Measurements from ENCODE around the gene TMCO4. TPM values are rescaled to one million over a fixed set of nuclear protein-coding genes. Genes with fewer than 3 reads are reported as not detected.

Gene TMCO4
- total and polyA plus RNA-seq, 2 of the 8 experiments (the other 6 are each of a cell fraction or from before 2014, with no cell fraction given): 3.0 to 3.1 TPM

DNA sequence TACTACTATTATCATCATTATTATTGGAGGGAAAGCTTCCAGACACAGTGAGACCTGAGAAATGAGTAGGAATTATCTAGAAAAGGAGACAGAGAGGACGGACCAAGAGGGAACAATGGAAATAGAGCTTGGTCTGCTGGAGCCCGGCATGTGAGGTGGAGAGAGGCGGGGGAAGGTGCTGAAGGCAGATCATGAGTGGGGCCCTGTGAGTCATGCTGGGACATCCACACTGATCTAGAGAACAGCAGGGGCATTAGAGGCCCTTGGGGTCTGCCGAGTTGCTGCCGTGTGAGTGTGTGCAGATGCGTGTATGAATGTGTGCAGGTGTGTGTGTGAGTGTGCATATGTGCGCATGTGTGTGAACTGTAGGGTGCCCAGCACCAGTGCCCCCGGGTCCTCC is 65.7 kb downstream of the TMCO4 start:
- POLR2A ChIA-PET (ENCODE audit: partially characterized antibody): no interaction called here
- H3K4me1 ChIP-seq (replicated peaks in 1 of 4; ENCODE audit: control insufficient read depth in 3 of 4, insufficient read depth in 4 of 4, low read length in 3 of 4): no peaks in the 10 kb centered on the region
- no peaks in the 10 kb centered on the region for H3K79me1 ChIP-seq (ENCODE audit: low read depth, low read length)
- no peaks in the 10 kb centered on the region for H4K20me1 ChIP-seq (replicated peaks in 1 of 2; ENCODE audit: control insufficient read depth in 1 of 2, insufficient read depth in 2 of 2, low read length in 2 of 2)
- H4K5ac ChIP-seq (ENCODE audit: insufficient read length, low read depth, low read length): no peak overlapping the region
- H3K79me2 ChIP-seq (ENCODE audit: control insufficient read depth in 1 of 2, insufficient read depth in 2 of 2, low read length in 2 of 2): no peaks in the 10 kb centered on the region
- DNase-seq (ENCODE audit: low read depth in 1 of 2, low spot score in 2 of 2) (no peak), FAIRE-seq (no peak)
- WGBS, 2 experiments (ENCODE audit: extremely low coverage in 1 of 2, insufficient coverage in 1 of 2, insufficient read length in 1 of 2, insufficient replicate concordance in 2 of 2, low coverage in 1 of 2, low lambda C conversion rate in 2 of 2, missing lambda C conversion rate in 1 of 2): 85% methylated on average over 8 of the region's 8 CpGs; no CpG with 5 or more reads in 1 of the 2 experiments
- no peak overlapping the region for H2AFZ ChIP-seq (ENCODE audit: low read length)
- no peak overlapping the region for H3K23ac ChIP-seq (ENCODE audit: insufficient read length)
- H3K36me3 ChIP-seq (ENCODE audit: control insufficient read depth in 2 of 4, insufficient read depth in 4 of 4, low read length in 3 of 4): peaks cover 0 to 5% (median 0%) of the 10 kb centered on the region in 4 experiments; a peak in 2 of 8 replicates
- H4K8ac ChIP-seq (ENCODE audit: extremely low read depth, insufficient read depth, low read length): no peak overlapping the region
- no peak overlapping the region for H3K18ac ChIP-seq (ENCODE audit: extremely low read depth, low read length)
- no peak overlapping the region for H2BK20ac ChIP-seq (ENCODE audit: low read length)
- CTCF ChIA-PET (ENCODE audit: partially characterized antibody): interaction anchor here (0.6 to 1.9 kb wide), 4 partner anchors 19 to 1047 kb away, joined by 3 to 9 read pairs (median 4); no protein-coding TSS in a partner anchor
- no peak overlapping the region for H3K4ac ChIP-seq (replicated peaks; ENCODE audit: insufficient read length, low read depth, low read length)
- H3K9ac ChIP-seq (replicated peaks in 1 of 4; ENCODE audit: extremely low read depth in 1 of 4, low read depth in 3 of 4, low read length in 3 of 4): no peak overlapping the region
- H3K14ac ChIP-seq (ENCODE audit: insufficient read length): no peak overlapping the region
- H4K91ac ChIP-seq (replicated peaks; ENCODE audit: insufficient read length, low read length): no peak overlapping the region
- no peak overlapping the region for H2BK12ac ChIP-seq (ENCODE audit: low read depth, low read length)
- H3K9me3 ChIP-seq (ENCODE audit: insufficient read depth in 2 of 2, low read depth in 1 of 2, low read length in 1 of 2): peaks cover 4 to 6% of the 10 kb centered on the region in 2 experiments; a peak in 3 of 4 replicates
- no peaks in the 10 kb centered on the region; a peak in 1 of 7 replicates for H3K27me3 ChIP-seq (replicated peaks in 1 of 4; ENCODE audit: control insufficient read depth in 3 of 4, extremely low read depth in 1 of 4, insufficient read depth in 3 of 4, low read length in 3 of 4)
- no peak overlapping the region for H3K27ac ChIP-seq (ENCODE audit: low read depth, low read length)
- no peaks in the 10 kb centered on the region for H3K23me2 ChIP-seq (ENCODE audit: low read depth, low read length)
- no peak overlapping the region for H2BK5ac ChIP-seq (ENCODE audit: low read depth, low read length)
- H2BK15ac ChIP-seq (ENCODE audit: low read length): no peak overlapping the region
- H3K4me2 ChIP-seq (ENCODE audit: insufficient read depth in 1 of 2, low read depth in 2 of 2, low read length in 2 of 2): no peak overlapping the region
- no peak overlapping the region for H3K56ac ChIP-seq (replicated peaks; ENCODE audit: insufficient read length, low read depth, low read length)
- no peak overlapping the region for H3K4me3 ChIP-seq (ENCODE audit: extremely low read depth in 1 of 4, insufficient read depth in 2 of 4, low read depth in 3 of 4, low read length in 4 of 4)
- no peak overlapping the region for H2AK5ac ChIP-seq (ENCODE audit: low read depth, low read length)
- no peak overlapping the region for H2BK120ac ChIP-seq (replicated peaks; ENCODE audit: low read depth, low read length)
- TF ChIP-seq ATF2 (IDR thresholded peaks at IDR 0.05; ENCODE audit: low read length) (no peak), PHF8 (conservative IDR thresholded peaks at IDR 0.05; ENCODE audit: low read depth, low read length) (no peak), TAF1 (IDR thresholded peaks at IDR 0.05; ENCODE audit: low read depth, low read length) (no peak), CEBPB (IDR thresholded peaks at IDR 0.05; ENCODE audit: low read depth, low read length) (no peak), CTBP2 (IDR thresholded peaks at IDR 0.05; ENCODE audit: borderline replicate concordance, insufficient read depth, insufficient read length, low read length) (no peak), NRF1 (IDR thresholded peaks at IDR 0.05; ENCODE audit: low read depth, low read length) (no peak), MAFK (IDR thresholded peaks at IDR 0.05; ENCODE audit: low read depth, low read length) (no peak), GABPA (IDR thresholded peaks at IDR 0.05; ENCODE audit: borderline replicate concordance, insufficient read depth, low read length) (no peak), NANOG (IDR thresholded peaks at IDR 0.05; ENCODE audit: insufficient read depth, low read depth, low read length, poor library complexity, severe bottlenecking) (no peak), HDAC6 (IDR thresholded peaks at IDR 0.05; ENCODE audit: low read depth, low read length) (no peak), POU5F1 (IDR thresholded peaks at IDR 0.05; ENCODE audit: low read depth, low read length) (no peak), JUN (IDR thresholded peaks at IDR 0.05; ENCODE audit: low read depth, low read length) (no peak)

Measured in H1 (cell line).